GM19397 (cell line): Measurements from ENCODE around the gene SMIM12.

Experiments used
- ATAC-seq: cut with Tn5 transposase; IDR thresholded peaks from one replicate; pipeline ENCODE4 v1.9.1; 2021; ENCODE audit warnings: mild to moderate bottlenecking, moderate library complexity; ENCODE audit not compliant: unreplicated experiment

The SMIM12 gene

DNA sequence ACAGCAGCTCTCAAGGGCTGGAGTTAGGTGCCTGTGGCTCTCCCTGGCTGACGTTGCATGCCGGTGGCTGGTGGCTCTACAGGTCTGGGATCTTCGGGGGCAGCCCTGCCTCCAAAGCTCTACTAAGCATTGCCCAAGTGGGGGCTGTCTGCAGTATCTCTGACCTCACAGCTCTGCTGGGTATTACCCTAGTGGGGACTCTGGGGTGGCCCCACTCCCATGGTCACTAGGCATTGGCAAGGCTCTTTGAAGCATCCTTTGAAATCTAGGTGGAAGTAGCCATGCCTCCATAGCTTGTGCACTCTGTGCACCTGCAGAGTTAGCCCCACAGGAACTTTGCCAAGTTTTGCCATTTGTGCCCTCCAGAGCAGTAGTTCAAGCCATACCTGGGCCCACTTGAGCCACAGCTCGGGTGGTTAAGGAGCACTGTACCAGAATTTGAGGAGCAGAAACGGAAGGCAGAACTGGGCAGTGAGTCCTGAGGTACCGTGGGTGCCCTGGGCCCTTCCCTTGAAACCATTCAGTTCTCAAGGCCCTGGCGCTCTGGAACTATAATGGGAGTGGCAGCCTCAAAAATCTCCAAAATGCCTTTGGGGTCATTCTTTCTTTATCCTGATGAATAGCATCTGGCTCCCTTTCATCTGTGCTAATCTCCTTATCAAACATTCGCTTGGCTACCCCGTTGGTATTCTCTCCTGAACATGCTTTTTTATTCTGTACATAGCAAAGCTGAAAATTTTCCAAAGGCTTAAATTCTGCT, 51.3 kb downstream of the SMIM12 start:
- no peak for ATAC-seq

DNA sequence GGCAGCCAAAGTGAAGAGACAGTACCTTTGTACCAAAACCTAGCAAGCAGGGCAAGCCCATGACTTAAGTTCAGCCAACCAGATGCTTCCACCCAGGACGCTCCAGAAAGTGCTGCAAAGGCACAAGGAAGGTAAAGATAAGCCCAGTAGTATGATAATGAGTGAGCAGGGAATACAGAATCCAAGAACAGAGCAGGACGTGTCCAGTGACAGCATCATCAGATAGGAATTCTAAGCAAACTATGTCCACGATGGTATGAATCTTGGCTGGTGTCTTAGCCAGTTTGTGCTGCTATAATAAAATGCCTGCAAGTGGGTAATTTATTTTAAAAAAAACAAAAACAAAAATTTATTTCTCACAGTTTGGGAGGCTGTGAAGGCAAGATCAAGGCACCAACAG, 53.2 kb downstream of the SMIM12 start:
- no peak for ATAC-seq

DNA sequence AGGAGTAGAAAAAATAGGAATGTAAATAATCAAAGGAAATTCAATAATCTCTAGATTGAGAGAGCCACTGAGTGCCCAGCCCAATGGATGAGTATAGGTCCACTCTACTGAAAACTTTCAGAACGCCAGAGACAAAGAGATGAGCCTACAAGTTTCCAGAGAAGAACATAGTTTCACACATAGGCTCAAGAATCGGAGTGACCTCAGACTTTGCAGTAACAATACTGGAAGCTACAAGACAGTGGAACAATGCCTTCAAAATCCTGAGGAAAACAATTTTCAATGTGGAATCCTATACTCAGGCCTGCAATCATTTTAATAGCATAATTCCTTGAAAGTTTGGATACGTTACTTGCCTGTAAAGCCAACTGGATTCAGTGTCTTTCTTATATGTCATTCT, 55.8 kb downstream of the SMIM12 start:
- no peak for ATAC-seq
